Head of caudate nucleus (tissue), 42 donors: ENCODE results near the gene SPG21.

Source experiments
- DNase-seq, 42 donors: peaks; one replicate each; pipeline versions ENCODE4 v3.0.0 to v3.0.0-alpha.2; 2020 to 2021; ENCODE audit warnings: mixed read lengths in 7 of 42
- intact Hi-C: fragments of 100-400 bp; cut with DNase I; formaldehyde crosslinking; loops from one replicate; pipeline ENCODE4 v1.15.0; 2022

The SPG21 gene

GRCh38 chr15:64997745-64998375 lies 8.1 kb upstream of the SPG21 start:
- intact Hi-C loops = no loop called here

DNA sequence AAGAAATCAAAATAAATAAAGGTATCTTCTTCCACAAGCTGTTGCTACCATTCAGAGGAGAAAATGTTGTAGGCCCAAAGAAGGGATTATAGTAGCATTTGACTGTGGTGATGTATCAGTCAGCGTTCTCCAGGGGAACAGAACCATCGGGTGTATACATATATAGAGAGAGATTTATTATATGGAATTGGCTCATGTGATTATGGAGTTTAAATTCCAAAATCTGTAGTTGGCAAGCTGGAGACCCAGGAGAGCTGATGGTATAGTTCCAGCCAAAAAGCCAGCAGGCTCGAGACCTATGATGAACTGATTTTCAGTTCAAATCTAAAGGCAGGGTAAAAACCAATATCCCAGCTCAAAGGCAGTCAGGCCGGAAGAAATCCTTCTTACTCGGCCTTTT lies 7.4 kb upstream of the SPG21 start:
- intact Hi-C loops = no loop called here
- no peak for DNase-seq

More at GRCh38 chr15:64997745-64998375, 8.1 kb upstream of the SPG21 start:
- no peak for DNase-seq

DNA sequence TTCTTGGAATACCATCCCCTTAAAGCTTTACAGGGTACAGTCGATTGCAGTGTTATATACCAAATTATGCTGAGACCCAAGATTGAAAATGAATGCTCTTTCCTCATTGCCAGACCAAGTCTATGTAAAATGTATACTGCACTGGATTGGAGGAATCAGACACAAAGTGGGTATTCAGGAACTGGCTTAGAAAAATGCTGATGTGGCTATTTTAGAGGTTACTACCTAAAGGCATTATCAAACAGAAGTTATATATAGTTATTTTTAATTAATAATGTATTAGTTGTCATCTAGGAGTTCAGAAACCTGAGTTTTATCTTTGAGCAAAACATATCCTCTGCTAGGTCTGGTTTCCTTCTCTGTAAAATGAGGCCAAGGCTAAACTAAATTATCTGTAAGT lies 3.6 kb upstream of the SPG21 start:
- DNase-seq = no peak
- intact Hi-C loops = no loop called here

GRCh38 chr15:64991536-64992135 lies 1.9 kb upstream of the SPG21 start:
- intact Hi-C loops = no loop called here
- no peak for DNase-seq

DNA sequence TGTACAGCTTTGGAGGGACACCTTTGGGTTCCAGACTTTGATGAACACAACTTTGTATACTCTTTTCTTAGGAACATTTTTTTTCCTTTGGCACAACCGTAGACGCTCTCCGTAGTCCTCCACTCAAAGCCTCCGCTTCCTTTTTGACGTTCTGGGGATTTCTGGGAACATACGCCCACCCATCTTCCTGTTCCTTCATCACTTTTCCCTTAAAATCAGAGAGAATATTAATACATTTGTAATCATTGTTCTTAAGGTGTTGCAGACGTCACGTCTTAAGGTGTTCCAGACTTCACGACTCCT lies 405 bp upstream of the SPG21 start:
- intact Hi-C loops = no loop called here
- DNase-seq = peak in 1 of 42 donors; percentile 21

GRCh38 chr15:64987136-64987535 lies 2.6 kb downstream of the SPG21 start:
- DNase-seq = no peak
- intact Hi-C loops = no loop called here

DNA sequence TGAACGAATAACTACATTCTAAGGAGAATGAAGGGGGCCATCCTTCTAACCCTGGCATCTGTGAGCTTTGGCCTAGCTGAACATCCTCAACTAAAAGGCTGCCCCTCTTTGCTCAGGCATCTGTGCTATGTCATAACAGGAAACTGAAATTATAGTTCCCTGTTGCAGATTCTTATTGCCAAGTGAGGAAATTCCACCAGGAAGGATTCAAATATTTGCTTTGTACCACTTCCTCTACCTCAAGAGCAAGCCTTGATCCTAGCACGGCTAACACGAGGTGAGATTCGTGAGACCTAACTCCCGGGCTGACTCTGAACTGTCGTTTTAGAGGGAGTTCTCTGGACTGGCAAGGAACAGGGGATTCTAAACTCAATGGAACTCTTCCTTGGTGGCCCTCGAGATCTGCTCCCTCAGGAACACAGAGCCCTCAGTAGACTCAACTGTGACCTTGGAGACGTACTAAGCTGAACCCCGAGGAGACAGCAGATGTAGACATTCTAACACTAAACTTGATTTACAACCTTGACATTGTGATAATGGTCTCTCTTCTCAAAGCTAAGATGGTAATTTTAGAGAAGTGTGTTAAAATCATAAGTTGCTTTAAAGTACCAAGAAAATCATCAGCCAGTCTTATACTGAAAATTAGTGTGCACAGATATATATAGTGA lies 4.2 kb downstream of the SPG21 start:
- intact Hi-C loops = no loop called here

DNA sequence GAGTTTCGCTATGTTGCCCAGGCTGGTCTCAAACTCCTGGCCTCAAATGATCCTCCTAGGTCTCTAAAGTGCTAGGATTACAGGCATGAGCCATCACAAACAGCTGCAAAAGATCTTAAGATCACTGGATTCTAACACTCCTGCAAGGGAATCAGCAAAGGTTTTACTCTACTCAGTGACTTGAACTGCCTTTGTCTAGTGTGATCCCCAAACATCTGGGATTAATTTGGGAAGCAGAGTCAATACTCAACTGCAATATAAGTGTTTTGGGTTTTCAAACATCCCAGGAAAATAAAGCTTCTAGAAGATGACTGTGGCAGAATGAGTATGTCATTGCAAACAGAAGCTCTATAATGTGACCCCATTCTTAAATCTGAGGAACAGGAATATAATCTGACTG lies 7.2 kb downstream of the SPG21 start:
- DNase-seq = no peak
- intact Hi-C loops = no loop called here

More for the DNA sequence above, 4.2 kb downstream of the SPG21 start:
- DNase-seq = no peak

DNA sequence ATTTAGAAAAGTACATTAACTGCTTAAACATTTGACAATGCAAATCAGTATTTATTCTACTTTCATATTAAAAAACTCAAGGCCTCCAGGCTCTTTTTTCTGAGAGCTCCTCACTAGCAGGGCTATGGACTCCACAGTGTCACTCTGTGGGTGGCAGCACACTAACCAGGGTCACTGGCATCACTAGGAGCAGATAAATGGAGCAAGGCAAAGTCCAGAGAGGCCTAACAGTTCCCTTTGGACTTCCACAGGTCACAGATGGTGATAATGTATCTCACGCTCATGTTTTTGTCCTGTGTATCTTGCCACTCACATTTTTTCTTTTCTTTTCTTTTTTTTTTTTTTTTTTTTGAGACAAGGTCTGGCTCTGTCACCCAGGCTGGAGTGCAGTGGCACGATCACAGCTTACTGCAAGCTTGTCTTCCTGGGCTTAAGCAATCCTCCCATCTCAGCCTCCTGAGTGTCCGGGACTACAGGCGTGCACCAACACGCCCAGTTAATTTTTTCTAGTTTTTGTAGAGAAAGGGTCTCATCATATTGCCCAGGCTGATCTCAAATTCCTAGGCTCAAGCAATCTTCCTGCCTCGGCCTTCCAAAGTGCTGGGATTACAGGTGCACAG lies 7.8 kb downstream of the SPG21 start:
- intact Hi-C loops = no loop called here
- no peak for DNase-seq

GRCh38 chr15:64979252-64979710 lies 10.4 kb downstream of the SPG21 start:
- DNase-seq = peak in 33 of 42 donors; percentile 5 to 64 (median 27)
- intact Hi-C loops = no loop called here

- intact Hi-C loops = no loop called here
- no peak for DNase-seq
Observed at GRCh38 chr15:64975390-64975789, 14.3 kb downstream of the SPG21 start.

DNA sequence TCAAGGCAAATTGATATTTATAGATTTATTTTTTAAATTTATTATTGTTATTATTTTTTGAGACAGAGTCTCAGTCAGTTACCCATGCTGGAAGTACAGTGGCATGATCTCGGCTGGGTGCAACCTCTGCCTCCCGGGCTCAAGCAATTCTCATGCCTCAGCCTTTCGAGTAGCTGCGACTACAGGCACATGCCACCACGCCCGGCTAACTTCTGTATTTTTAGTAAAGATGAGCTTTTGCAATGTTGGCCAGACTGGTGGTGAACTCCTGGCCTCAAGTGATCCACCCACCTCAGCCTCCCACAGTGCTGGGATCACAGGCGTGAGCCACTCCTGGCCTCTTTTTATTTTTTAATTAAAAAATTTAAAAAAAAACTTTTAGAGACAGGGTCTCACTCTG lies 19.0 kb downstream of the SPG21 start:
- DNase-seq = no peak

GRCh38 chr15:64969401-64969800 lies 20.3 kb downstream of the SPG21 start:
- intact Hi-C loops = no loop called here
- DNase-seq = no peak

More for the DNA sequence above, 19.0 kb downstream of the SPG21 start:
- intact Hi-C loops = no loop called here

GRCh38 chr15:64961013-64961412 lies 28.7 kb downstream of the SPG21 start:
- intact Hi-C loops = no loop called here
- DNase-seq = no peak

DNA sequence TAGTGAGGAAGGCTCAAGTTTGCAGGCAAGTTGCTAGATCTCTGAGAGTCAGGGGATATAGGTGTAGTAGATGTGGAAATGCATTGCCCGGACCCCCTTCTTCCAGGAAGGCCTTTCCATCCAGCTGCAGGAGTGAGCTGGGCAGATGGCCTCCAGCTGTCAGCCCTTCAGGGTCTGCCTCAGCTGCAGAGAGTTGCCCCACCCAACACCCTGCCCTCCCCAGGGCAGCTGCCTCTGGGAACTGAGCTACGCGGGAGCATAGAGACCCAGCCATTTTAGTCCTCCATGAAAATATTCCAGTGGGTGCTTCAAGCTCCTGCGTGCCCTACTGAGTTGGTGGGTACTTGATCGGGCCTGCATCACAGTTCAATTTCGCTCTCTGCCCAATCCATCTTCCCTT lies 29.6 kb downstream of the SPG21 start:
- intact Hi-C loops = no loop called here
- DNase-seq = no peak

- intact Hi-C loops = no loop called here
- no peak for DNase-seq
Observed at GRCh38 chr15:64959128-64959527, 30.6 kb downstream of the SPG21 start.

- intact Hi-C loops = no loop called here
- no peak for DNase-seq
Observed at GRCh38 chr15:64954395-64954794, 35.3 kb downstream of the SPG21 start.

GRCh38 chr15:64951777-64952418 lies 37.8 kb downstream of the SPG21 start:
- no peak for DNase-seq
- intact Hi-C loops = no loop called here

DNA sequence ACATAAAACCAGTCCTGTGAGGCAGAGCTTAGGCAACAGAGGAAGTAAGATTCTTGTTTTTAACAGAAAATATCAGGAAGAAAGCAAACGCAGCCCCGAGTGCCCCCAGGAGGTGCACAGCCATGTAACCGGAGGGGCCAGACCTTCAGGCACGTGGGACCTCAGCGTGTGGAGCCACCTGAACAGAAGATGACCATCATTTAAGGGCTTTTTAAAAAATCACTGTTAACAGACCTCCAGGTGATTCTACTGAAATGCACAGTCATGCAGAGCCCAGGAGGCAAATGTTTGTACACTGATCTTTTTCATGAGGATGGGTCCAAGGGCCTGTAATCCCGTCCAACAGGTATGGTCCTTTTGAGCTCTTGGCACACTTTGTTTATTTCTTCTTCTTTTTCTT lies 38.8 kb downstream of the SPG21 start:
- DNase-seq = no peak
- intact Hi-C loops = no loop called here
